H1 (cell line): ENCODE measurements around the gene APBA2. TPM values are rescaled to one million over a fixed set of nuclear protein-coding genes. Genes with fewer than 3 reads are reported as not detected.

Experiments used
- CTCF ChIA-PET: fragments of 300-600 bp; sonication (Branson Sonifier 250); formaldehyde crosslinking; loops from one replicate; lab custom pipeline; 2021; ENCODE audit not compliant: partially characterized antibody; lab: Charles Lee
- POLR2A ChIA-PET: fragments of 300-600 bp; sonication (Branson Sonifier 250); formaldehyde crosslinking; loops from one replicate; lab custom pipeline; 2021; ENCODE audit warnings: inconsistent platforms; ENCODE audit not compliant: partially characterized antibody; lab: Charles Lee
- DNase-seq, 2 experiments: peaks; one replicate each; pipeline versions ENCODE4 v3.0.0 to v3.0.0-alpha.2; 2010 to 2022; ENCODE audit warnings: low spot score in 2 of 2, low read depth in 1 of 2, mixed read lengths in 1 of 2
- FAIRE-seq: peaks from 2 replicates; lab custom pipeline; 2011; peaks lifted over from hg19 to GRCh38; lab: Jason Lieb, UNC
- H2AFZ ChIP-seq: 2 replicates; pipeline ENCODE4 v1.8.1; 2012; ENCODE audit warnings: low read length, inconsistent platforms
- H2AK5ac ChIP-seq: 2 replicates; pipeline ENCODE4 v1.6.1; 2013; ENCODE audit warnings: low read depth, low read length
- H2BK120ac ChIP-seq: replicated peaks from 2 replicates; pipeline ENCODE3; 2013; ENCODE audit warnings: low read depth, low read length, inconsistent platforms
- H2BK12ac ChIP-seq: 2 replicates; pipeline ENCODE4 v1.6.1; 2013; ENCODE audit warnings: low read depth, low read length
- H2BK15ac ChIP-seq: 2 replicates; pipeline ENCODE4 v1.6.1; 2013; ENCODE audit warnings: low read length
- H2BK20ac ChIP-seq: 2 replicates; pipeline ENCODE4 v1.6.1; 2013; ENCODE audit warnings: low read length
- H2BK5ac ChIP-seq: 2 replicates; pipeline ENCODE4 v1.6.1; 2013; ENCODE audit warnings: low read depth, low read length
- H3K14ac ChIP-seq: 2 replicates; pipeline ENCODE4 v1.6.1; 2013; ENCODE audit warnings: inconsistent platforms; ENCODE audit not compliant: insufficient read length
- H3K18ac ChIP-seq: 2 replicates; pipeline ENCODE4 v1.6.1; 2013; ENCODE audit warnings: low read length; ENCODE audit errors: extremely low read depth
- H3K23ac ChIP-seq: 2 replicates; pipeline ENCODE4 v1.6.1; 2013; ENCODE audit warnings: inconsistent platforms; ENCODE audit not compliant: insufficient read length
- H3K23me2 ChIP-seq: 2 replicates; pipeline ENCODE4 v1.6.1; 2013; ENCODE audit warnings: low read depth, low read length
- H3K27ac ChIP-seq: 2 replicates; pipeline ENCODE4 v1.6.1; 2011; ENCODE audit warnings: low read depth, low read length, inconsistent platforms
- H3K27me3 ChIP-seq, 4 experiments: replicated peaks in 1 of 4; 1 replicate in 1 of 4; 2 replicates in 3 of 4; pipeline versions ENCODE4 v1.6.1 to v1.8.1; 2011 to 2013; ENCODE audit warnings: low read length in 3 of 4, mild to moderate bottlenecking in 3 of 4, inconsistent platforms in 2 of 4, mixed read lengths in 2 of 4, moderate library complexity in 1 of 4; ENCODE audit not compliant: control insufficient read depth in 3 of 4, insufficient read depth in 3 of 4; ENCODE audit errors: extremely low read depth in 1 of 4
- H3K36me3 ChIP-seq, 4 experiments: 2 replicates each; pipeline versions ENCODE4 v1.6.1 to v1.8.1; 2011 to 2013; ENCODE audit warnings: mild to moderate bottlenecking in 4 of 4, low read length in 3 of 4, moderate library complexity in 2 of 4, control low read depth in 1 of 4, inconsistent platforms in 1 of 4; ENCODE audit not compliant: insufficient read depth in 4 of 4, control insufficient read depth in 2 of 4
- H3K4ac ChIP-seq: replicated peaks from 2 replicates; pipeline ENCODE3; 2013; ENCODE audit warnings: low read length, low read depth, mixed read lengths, inconsistent platforms; ENCODE audit not compliant: insufficient read length
- H3K4me1 ChIP-seq, 4 experiments: replicated peaks in 1 of 4; 1 replicate in 1 of 4; 2 replicates in 3 of 4; pipeline versions ENCODE4 v1.6.1 to v1.8.1; 2011 to 2013; ENCODE audit warnings: low read length in 3 of 4, inconsistent platforms in 2 of 4, mixed read lengths in 1 of 4; ENCODE audit not compliant: insufficient read depth in 4 of 4, control insufficient read depth in 3 of 4
- H3K4me2 ChIP-seq, 2 experiments: 2 replicates each; pipeline versions ENCODE4 v1.6.1 to v1.8.1; 2011 to 2013; ENCODE audit warnings: low read depth in 2 of 2, low read length in 2 of 2, control low read depth in 1 of 2, inconsistent platforms in 1 of 2, mild to moderate bottlenecking in 1 of 2; ENCODE audit not compliant: insufficient read depth in 1 of 2
- H3K4me3 ChIP-seq, 4 experiments: fragments of 200-600, 300-600 bp in 1 of 4; sonication (generic), shearing (Covaris generic), sonication (Bioruptor Twin) in 1 of 4; 2 replicates each; pipeline versions ENCODE4 v1.5.1 to v1.8.1; 2011 to 2016; ENCODE audit warnings: low read length in 4 of 4, low read depth in 3 of 4, control low read depth in 2 of 4, inconsistent platforms in 2 of 4, mild to moderate bottlenecking in 2 of 4, mixed read lengths in 1 of 4, moderate library complexity in 1 of 4; ENCODE audit not compliant: insufficient read depth in 2 of 4; ENCODE audit errors: extremely low read depth in 1 of 4
- H3K56ac ChIP-seq: replicated peaks from 2 replicates; pipeline ENCODE3; 2013; ENCODE audit warnings: low read depth, mild to moderate bottlenecking, mixed read lengths, low read length, inconsistent platforms; ENCODE audit not compliant: insufficient read length
- H3K79me1 ChIP-seq: 2 replicates; pipeline ENCODE4 v1.6.1; 2013; ENCODE audit warnings: low read depth, low read length, control low read depth
- H3K79me2 ChIP-seq, 2 experiments: 2 replicates each; pipeline versions ENCODE4 v1.6.1 to v1.8.1; 2012 to 2013; ENCODE audit warnings: low read length in 2 of 2, mild to moderate bottlenecking in 2 of 2, inconsistent platforms in 1 of 2; ENCODE audit not compliant: insufficient read depth in 2 of 2, control insufficient read depth in 1 of 2
- H3K9ac ChIP-seq, 4 experiments: replicated peaks in 1 of 4; 1 replicate in 1 of 4; 2 replicates in 3 of 4; pipeline versions ENCODE4 v1.6.1 to v1.8.1; 2011 to 2013; ENCODE audit warnings: low read depth in 3 of 4, low read length in 3 of 4, control low read depth in 2 of 4, mild to moderate bottlenecking in 2 of 4, moderate library complexity in 2 of 4, inconsistent platforms in 1 of 4; ENCODE audit errors: extremely low read depth in 1 of 4
- H3K9me3 ChIP-seq, 2 experiments: 2 replicates each; pipeline versions ENCODE4 v1.6.1 to v1.8.1; 2012 to 2013; ENCODE audit warnings: mild to moderate bottlenecking in 2 of 2, moderate library complexity in 2 of 2, control low read depth in 1 of 2, inconsistent platforms in 1 of 2, low read depth in 1 of 2, low read length in 1 of 2, mixed read lengths in 1 of 2; ENCODE audit not compliant: insufficient read depth in 2 of 2
- H4K20me1 ChIP-seq, 2 experiments: replicated peaks in 1 of 2; 2 replicates each; pipeline versions ENCODE3 to v1.8.1; 2011 to 2013; ENCODE audit warnings: inconsistent platforms in 2 of 2, low read length in 2 of 2, mild to moderate bottlenecking in 1 of 2; ENCODE audit not compliant: insufficient read depth in 2 of 2, control insufficient read depth in 1 of 2
- H4K5ac ChIP-seq: 2 replicates; pipeline ENCODE4 v1.6.1; 2013; ENCODE audit warnings: low read length, low read depth, mixed read lengths, inconsistent platforms; ENCODE audit not compliant: insufficient read length
- H4K8ac ChIP-seq: 2 replicates; pipeline ENCODE4 v1.8.0; 2013; ENCODE audit warnings: mild to moderate bottlenecking, moderate library complexity, low read length, inconsistent platforms; ENCODE audit not compliant: insufficient read depth; ENCODE audit errors: extremely low read depth
- H4K91ac ChIP-seq: replicated peaks from 2 replicates; pipeline ENCODE3; 2013; ENCODE audit warnings: low read length, mixed read lengths, inconsistent platforms; ENCODE audit not compliant: insufficient read length
- CHD2 ChIP-seq: IDR thresholded peaks from 2 replicates; pipeline ENCODE4 v1.6.1; 2012; ENCODE audit warnings: low read length, improper control_type of control experiment
- RXRA ChIP-seq: IDR thresholded peaks from 2 replicates; pipeline ENCODE4 v1.6.1; 2011; ENCODE audit warnings: low read depth, mild to moderate bottlenecking, low read length, moderate library complexity; ENCODE audit not compliant: insufficient read depth
- WGBS, 2 experiments: shearing (Covaris generic) in 1 of 2; methylation state at CpG; one replicate each; pipeline versions ENCODE4 v1.1.6 to v1.1.7; 2013 to 2015; ENCODE audit warnings: low lambda C conversion rate in 2 of 2, mixed read lengths in 2 of 2, inconsistent platforms in 1 of 2, low coverage in 1 of 2, missing lambda C conversion rate in 1 of 2; ENCODE audit not compliant: insufficient replicate concordance in 2 of 2, insufficient coverage in 1 of 2, insufficient read length in 1 of 2; ENCODE audit errors: extremely low coverage in 1 of 2, missing lambda C conversion rate in 1 of 2; 5-methylcytosine and 5-hydroxymethylcytosine counted together
- polyA plus RNA-seq, 7 experiments: library from polyadenylated mRNA; depleted of rRNA in 3 of 7; stranded (reverse) in 5 of 7; unstranded in 2 of 7; fragments of >200 nt in 5 of 7; fragments of 200-250 nt in 2 of 7; gene quantifications; 1 replicate in 5 of 7; 2 replicates in 1 of 7; 4 replicates in 1 of 7; pipeline versions ENCODE4 v1.2.1 to v1.2.3, GENCODE V29; 2011 to 2013; ENCODE audit warnings: missing spikeins in 2 of 7, mixed read lengths in 2 of 7
- total RNA-seq: library from RNA; stranded (reverse); fragmentation: NEBNext Ultra II Directional; extraction: Animal tissue kit (Norgen Biotek cat#: 25700); gene quantifications from 2 replicates; pipeline ENCODE4 v1.2.1, GENCODE V29; 2021

APBA2 gene
- total and polyA plus RNA-seq, 2 of the 8 experiments (the other 6 are each of a cell fraction or from before 2014, with no cell fraction given) = 15.5 to 19.0 TPM

- Histone ChIP-seq H2BK120ac (no peak overlapping the region), H4K20me1 (no peaks in the 10 kb centered on the region), H3K4ac (no peak overlapping the region), H2BK15ac (no peak overlapping the region), H3K23ac (no peak overlapping the region), H3K36me3 (no peaks in the 10 kb centered on the region; a peak in 1 of 8 replicates), H3K79me2 (no peaks in the 10 kb centered on the region), H3K27ac (no peak overlapping the region), H2AFZ (no peak overlapping the region), H3K4me2 (no peak overlapping the region), H2AK5ac (no peak overlapping the region), H3K56ac (no peak overlapping the region), H2BK20ac (no peak overlapping the region), H2BK5ac (no peak overlapping the region), H3K9me3 (no peaks in the 10 kb centered on the region), H4K5ac (no peak overlapping the region), H3K23me2 (no peaks in the 10 kb centered on the region), H3K9ac (no peak overlapping the region), H3K14ac (no peak overlapping the region), H3K79me1 (no peaks in the 10 kb centered on the region), H3K4me1 (peaks cover 0 to 2% (median 0%) of the 10 kb centered on the region in 4 experiments; a peak in 4 of 7 replicates), H3K27me3 (no peaks in the 10 kb centered on the region), H3K18ac (no peak overlapping the region), H3K4me3 (no peak overlapping the region), H4K91ac (no peak overlapping the region), H2BK12ac (no peak overlapping the region; the same call in 1 of the 2 replicates), H4K8ac (no peak overlapping the region)
- DNase-seq = no peak
- ChIA-PET POLR2A (interaction anchor here (1.0 kb wide), 1 partner anchor 22 kb away, joined by 3 read pairs; no protein-coding TSS in a partner anchor), CTCF (interaction anchor here (0.7 to 7.3 kb wide), 4 partner anchors 9 to 499 kb away, joined by 3 to 88 read pairs (median 14); no protein-coding TSS in a partner anchor)
- no peak for FAIRE-seq
- 87% methylated on average over 9 of the region's 9 CpGs; no CpG with 5 or more reads in 1 of the 2 experiments for WGBS, 2 experiments
- TF ChIP-seq RXRA (no peak), CHD2 (no peak)
Measured at GRCh38 chr15:29123991-29124390, 238.2 kb downstream of the APBA2 start.
